ENCODE data around the gene ANKMY1.

- TF ChIP-seq CTCF (IDR thresholded peaks at IDR 0.05) (no peak), POLR2A (IDR thresholded peaks at IDR 0.05; ENCODE audit: low read depth) (no peak)
Observed at GRCh38 chr2:240438810-240439697, 118.7 kb downstream of the ANKMY1 start.
